HG03457 (cell line): ENCODE measurements around the gene ELMO1.

Experiments used
- ATAC-seq: cut with Tn5 transposase; IDR thresholded peaks from one replicate; pipeline ENCODE4 v1.9.1; 2021; ENCODE audit warnings: moderate number of reproducible peaks; ENCODE audit not compliant: unreplicated experiment

ELMO1 gene

DNA sequence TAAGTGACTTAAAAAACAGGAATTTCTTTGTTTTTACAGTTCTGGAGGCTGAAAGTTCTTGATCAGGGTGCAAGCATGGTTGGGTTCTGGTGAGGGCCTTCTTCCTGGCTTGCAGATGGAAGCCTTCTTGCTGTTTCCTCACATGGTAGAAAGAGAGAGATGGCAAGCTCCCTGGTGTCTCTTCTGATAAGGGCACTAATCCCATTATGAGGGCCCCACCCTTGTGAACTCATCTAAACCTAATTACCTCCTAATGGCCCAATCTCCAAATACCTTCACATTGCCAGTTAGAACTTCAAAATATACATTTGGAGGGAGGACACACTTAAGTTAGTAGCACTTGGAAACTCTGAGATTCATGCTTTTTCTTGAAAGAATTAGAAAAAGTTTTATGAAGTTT is 410.0 kb downstream of the ELMO1 start:
- no peak for ATAC-seq

DNA sequence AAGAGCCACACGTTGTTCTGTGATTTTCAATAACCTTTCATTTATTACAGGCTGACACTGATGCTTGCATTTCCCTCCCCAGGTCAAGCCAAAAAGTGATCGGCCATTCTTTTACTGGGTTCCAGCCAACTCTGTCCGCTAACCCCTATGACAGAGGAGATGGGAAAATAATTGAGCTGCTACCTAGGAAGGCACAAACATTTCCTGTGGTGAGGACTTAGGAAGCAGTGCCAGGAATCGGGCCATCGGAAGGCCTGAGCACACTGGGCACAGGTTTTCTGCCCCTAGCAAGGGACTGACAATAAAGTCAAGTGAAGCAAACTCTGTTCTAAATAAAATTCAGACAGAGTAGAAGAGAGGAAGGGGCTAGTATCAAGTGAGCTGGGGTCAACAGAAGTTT is 411.4 kb downstream of the ELMO1 start:
- no peak for ATAC-seq

DNA sequence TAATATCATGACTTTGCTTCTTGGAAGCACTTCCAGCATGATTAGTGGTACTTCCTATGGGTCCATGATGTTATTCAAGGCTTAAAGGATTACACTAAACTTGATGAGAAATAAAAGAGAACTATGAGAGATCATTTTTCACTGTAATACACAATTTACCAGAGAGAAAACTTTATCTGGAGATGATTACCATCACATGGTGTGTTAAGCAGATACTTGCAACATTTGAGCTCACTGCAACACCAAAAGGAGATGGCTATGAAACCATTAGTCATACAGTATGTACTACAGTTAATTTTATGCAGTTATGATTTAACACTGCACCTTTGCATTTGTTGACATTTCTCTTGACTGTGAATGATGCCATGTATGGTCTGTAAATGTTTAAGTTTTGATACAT is 413.0 kb downstream of the ELMO1 start:
- no peak for ATAC-seq

DNA sequence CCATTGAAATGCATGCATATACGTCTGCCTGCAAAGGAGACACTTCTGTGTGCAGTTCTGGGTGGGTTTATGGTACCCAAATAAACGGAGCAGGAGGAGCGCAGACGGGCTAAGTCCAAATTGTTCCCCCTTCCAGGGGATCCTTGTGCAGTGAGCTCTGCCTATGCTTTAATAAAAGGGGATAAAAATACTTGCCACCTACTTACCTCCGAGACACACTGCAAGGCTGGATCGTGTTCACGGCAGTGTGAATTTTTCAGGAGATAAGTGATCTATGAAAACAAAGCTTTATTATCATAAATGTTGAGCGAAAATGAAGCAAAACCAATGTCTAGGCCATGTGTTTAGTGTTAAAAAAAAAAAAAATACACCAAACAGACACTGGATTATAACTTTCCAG is 415.5 kb downstream of the ELMO1 start:
- ATAC-seq: no peak

DNA sequence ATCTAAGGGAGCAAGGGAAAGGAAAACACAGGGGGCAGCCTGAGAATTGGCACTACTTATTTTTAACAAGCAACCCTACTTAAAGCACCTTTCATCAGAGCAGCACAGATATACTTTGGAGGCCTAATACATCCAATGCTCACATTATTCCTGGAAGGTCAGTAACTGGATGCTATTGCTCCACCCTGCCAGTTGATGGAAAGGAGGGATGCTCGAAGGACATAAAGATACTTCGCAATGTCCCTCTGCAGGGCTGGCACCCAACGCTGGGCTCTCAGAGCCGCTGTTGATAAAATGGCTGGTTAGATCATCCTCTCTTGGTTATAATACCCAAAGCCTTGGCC is 416.4 kb downstream of the ELMO1 start:
- ATAC-seq: no peak

DNA sequence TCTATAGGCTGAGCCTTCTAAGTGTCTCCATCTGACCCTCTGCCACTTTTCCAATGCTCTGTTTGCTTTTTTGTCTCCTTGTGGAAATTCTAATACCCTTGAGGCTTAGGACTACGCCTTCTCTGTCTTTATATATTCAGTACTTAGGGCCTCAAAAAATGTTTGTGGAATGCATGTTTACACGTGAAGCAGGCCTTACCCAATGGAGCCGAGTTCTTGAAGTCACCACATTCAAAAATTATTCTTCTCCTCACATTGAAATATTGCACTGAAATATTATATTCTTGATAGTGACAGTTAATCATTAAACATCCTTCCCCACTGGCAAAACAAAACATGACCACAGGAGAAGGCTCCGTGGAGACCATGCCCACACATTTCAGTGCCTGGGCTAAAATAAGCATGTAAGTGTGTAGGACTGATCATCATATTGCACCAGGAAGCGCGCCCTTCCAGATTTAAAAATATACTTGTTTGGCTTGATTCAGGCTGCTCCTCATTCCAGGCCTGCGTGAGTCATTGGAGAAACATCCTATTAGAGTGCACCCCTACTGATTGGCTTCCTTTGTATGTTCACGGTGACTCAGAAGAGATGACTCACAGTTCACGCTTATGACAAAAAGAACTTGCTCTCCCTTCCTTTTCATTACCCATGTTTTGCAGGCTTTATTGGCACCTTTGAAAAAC is 416.9 kb downstream of the ELMO1 start:
- no peak for ATAC-seq

DNA sequence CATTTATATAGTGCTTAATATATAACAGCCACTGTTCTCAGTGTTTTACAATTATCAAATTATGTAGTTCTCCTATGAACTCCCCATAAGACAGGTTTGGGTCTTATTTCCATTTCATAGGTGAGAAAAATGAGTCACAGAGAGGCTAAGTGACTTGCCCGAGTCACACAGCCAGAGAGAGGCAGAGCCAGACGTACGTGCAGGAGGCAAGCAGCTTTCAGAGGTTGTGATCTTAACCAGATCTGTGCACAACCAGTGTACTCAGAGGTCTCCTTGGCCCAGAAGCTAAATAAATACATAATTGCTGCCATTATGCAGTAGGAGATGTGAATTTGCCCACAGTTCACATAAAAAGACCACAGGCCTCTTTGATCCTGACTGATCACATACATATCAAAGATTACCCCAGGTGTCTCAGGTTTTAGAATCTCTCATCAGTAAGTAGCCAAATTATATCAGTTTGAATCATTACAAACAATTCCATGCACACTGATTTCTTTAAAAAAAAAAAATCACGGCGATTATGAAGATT is 419.7 kb downstream of the ELMO1 start:
- ATAC-seq: no peak

DNA sequence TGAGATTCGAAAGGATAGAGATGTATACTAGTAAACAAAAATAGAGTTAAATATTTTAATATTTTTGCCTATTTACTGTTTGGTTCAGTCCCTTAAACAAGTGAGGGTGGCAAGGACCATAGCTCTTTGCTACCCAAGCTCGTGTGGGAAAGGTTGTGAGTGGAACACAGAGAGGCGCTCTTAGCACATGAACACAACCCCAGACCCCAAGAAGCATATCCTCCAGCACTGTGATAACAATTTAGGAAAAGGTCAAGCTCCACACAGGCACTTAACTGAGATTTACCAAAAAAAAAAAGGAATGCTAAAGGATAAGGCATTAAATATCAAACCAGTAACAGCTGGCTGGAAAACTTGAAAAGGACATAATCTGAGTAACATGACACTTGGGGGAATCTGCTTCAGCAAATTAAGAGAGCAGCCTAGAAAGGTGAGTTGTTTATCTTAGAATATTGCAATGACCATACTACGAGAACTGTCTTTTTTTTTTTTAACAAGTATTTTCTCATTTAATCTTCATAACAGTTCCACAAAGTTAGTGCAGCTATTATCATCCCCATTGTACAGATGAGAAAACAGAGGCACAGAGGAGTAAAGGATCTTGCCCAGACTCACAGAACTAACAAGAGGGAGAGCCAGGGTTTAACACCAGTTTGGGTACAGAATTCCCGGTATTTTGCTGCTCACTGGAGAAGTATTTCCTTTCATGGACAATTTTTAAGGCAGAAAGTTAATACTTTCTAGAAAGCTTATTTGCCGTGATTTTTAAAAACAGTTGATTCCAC is 420.9 kb downstream of the ELMO1 start:
- no peak for ATAC-seq

DNA sequence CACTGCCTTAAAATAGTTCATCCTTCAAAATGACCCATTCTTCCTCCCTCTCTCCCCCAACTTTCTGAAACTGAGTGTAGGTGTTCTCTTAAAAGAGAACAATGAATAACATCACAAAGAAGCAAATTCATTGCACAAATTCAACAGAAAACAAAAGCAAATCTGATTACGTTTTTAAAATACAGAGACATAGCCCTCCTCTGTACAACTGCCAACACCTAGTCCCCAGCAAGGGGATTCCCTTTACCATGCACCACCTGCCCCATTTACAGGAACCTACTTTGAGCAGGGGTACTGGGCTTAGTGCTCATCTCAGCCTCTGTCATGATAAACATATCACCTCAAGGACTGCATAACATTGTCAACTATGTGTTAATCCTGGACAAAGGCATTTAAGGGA is 421.6 kb downstream of the ELMO1 start:
- ATAC-seq: no peak

DNA sequence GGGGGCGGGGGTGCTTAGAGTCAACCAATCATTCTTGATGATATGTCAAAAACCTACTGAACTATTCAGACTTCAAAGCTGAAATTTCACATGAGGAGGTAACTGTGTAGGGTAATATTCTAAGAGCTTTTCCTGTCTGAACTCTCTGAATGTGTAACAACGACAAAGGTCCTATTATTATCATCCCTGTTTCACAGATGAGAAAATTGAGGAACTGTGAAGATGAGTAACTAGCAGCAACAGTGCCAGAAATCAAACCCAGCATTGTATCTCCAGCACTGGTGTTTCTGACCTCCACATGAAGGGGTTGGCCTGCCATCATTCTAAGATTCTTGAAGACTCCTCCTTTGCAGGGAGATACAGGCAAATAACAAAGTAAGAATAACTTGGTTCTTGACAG is 429.7 kb downstream of the ELMO1 start:
- ATAC-seq: no peak

DNA sequence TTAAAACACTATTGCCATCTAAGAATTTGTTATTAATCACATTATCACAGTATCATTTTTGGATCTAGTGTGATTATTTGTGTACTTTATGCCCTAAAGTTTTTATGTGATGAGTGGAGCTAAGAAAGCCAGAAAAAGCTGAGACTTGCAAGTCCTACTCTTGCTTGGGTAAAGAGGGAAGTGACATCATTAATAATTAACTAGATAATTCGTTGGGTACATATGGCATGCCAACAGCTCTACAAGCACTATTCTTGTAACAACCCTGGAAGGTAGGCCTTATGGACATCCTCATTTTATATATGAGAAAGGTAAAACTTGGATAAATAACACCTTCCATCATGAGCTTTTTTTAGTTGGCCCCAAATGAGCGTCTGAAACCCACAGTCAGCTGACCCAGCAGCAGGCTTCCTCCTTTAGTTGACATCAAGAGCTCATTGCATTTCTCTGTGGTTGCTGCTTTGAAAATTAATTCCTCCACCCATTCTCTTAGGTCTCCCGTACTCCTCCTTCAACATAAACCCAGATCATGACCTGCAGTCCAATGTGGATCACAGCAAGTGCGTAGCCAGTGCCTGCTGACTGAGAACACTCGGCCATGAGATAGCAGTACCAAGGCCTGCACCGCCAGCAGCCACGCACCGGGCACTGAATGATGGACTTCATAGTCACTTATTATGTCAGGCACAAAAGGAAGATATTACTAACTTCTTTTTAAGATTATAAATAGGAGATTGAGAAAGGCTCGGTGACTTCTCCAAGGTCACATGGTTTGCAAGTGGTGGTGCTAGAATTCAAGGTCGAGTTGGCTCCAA is 432.4 kb downstream of the ELMO1 start:
- ATAC-seq: no peak

DNA sequence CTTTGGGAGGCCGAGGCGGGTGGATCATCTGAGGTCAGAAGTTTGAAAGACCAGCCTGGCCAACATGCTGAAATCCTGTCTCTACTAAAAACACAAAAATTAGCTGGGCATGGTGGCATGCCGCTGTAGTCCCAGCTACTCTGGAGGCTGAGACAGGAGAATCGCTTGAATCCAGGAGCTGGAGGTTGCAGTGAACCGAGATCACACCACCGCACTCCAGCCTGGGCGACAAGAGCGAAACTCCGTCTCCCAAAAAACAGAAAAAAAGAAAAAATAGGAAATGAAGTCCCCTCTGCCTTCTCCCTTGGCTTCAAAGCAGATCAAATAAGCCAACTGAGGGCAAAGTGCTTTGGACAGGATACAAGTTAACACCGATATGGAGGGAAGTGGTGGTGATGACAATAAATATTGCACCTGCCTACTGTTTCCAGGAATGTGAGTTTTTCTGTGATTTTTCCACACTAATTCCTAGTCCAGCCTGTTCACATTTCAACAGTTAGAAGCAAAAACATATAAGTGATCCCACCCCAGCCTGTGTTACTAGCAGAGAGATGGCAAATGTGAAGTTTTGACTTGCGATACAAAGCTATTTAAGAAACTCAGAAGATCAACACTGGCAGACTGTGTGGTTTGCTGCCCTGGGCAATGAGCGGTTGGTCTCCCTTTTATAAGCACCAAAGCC is 433.2 kb downstream of the ELMO1 start:
- ATAC-seq: no peak

DNA sequence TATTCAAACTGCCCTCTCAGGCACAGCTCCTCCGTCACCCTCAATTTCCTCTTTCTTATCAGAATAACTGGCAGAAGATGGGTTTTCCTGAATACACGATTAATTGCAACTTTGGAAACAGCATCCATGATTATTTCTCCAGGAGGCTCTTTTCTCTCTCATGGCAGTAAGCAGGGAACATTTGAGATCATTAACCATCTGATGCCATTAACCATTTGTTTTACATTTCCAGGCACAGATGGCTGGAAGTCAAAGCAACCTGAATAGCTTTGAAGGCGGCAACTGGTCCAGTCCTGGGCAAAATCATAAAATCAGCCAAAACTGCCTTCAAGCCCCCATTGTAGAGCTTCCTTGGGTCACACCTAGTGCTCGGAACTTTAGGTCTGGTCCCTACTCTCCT is 434.9 kb downstream of the ELMO1 start:
- ATAC-seq: no peak

DNA sequence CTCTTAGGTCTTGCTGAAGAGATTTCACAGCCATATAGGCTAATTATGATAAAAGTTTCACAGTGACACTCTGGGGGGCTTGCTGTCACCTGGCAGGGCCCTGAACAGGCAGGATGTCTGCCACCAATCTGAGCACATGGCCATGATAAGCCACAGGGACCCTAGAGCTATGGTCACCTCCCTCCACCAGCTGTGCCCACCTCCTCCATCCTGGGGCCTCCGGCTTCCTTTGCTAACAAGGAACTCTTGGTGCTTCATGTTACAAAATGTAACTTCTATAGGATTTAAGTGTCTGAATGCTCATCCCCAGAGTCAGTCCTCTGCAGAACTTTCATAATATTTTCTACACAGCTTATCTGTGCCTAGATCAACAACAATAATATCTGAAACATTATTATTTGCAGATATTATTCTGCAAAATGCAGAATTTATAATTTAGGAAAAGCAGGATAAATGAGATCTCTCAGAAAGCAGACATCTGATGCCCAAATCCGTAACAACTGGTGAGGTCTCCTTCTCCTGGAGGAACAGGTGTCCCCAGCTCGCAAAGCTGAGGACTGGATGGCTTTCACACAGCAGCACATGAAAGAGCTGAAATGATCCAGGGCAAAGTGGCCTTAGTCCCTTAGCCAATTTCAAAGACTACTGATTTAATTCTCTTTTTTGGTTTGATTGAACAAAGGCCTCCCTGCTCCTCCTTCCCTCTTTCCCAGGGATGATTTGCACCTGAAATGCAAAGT is 437.3 kb downstream of the ELMO1 start:
- ATAC-seq: no peak

DNA sequence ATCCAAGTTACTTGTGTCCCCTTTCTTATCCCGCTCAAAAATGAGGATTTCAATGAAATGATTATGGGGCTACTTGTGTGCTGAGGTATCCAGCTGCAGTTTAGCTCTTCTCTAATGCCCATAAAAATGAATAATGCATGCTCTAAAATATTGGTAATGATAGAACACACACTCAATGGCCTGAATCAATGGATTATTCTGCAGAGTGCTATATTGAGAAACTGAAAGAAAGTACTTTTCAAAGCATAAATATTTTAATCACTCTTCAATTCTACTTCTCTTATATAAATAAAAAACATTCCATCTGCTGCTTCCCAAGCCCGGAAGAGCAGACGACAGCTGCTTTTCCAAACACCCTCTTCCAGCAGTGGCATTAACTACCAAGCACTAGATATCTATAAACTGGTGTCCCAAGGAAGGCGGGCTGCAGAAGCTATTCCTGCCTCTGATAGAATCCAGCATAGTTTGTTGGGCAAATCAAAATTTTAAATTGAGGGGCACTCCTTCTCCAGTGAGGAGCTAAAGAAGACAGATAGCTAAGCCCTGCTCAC is 439.5 kb downstream of the ELMO1 start:
- ATAC-seq: no peak

DNA sequence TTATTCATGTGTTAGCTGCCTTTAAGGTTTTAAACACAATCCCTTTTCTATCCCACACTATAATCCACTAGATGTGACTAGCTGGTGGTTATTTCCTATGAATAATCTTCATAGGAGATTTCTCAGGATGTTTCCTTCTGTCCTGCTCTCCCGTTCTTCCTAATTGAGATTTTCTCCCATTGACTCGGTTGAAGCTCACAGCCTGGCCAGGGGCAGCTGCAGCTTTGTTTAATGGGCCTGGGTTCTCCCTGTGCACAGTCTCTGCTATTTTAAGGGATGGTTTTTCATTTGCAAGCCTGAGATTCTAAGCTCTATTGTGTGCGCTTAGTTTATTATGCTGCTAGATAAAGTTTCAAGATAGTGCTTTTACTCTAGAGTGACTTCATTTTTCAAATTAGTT is 441.0 kb downstream of the ELMO1 start:
- ATAC-seq: no peak

DNA sequence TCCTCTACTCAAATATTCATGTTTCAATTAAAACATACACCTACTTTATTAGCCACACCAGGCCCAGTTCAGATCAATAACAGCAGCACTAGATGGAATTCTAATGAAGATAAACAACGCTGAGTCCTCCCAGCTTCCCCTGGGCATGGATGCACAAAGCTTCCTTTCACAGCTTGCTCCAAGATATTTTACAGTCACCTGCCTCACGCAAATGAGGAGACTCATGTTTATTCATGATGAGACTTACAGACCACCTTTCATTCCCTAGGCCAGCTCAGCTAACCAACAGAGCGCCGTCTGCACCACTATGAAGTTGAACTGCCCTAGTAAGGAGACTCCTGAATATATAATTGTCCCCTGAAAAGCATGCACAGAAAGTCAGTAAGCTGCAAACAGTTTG is 441.4 kb downstream of the ELMO1 start:
- no peak for ATAC-seq

DNA sequence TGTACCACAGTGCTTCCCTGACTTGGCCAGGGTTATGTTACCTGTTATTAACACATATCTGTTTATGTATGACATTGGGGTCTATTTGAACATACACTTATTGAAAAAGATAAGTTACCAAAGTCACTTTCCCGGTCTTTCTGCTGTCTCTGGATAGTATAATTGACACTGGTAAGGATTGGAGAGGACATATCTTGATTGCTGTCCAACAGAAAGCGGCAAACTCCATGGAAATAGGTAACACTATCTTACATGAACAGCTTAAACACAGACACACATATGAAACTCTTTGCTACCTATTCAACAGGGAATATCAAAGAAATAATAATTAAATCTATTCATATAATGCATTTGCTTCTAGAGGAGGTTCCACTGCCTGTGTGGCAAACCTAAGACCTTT is 441.9 kb downstream of the ELMO1 start:
- ATAC-seq: no peak

DNA sequence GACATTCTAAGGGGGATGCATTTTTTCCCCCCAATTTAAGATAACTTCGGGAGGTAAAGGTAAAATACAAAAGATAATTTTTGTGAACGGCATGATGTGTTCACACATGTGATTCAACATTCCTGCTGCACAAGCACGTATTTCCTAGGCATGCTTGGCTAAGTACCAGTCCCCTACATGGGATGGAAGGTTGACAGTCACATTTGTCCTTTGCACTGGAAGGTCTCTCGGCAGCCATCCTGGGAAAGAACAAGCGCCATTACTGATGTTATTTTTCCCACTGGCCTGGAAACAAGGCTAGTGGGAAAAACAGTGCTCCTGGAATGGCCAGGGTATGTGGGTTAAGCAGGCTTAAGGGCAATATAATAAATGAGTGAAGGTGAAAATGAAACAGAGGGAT is 448.2 kb downstream of the ELMO1 start:
- ATAC-seq: no peak
